ENCODE measurements around the gene STARD9.

- no peak for TF ChIP-seq POLR2A (IDR thresholded peaks at IDR 0.05)
- no peak for TF ChIP-seq CTCF (IDR thresholded peaks at IDR 0.05 in 4 of 5, conservative IDR thresholded peaks at IDR 0.05 in 1 of 5)
Observed at GRCh38 chr15:42611532-42611931, 36.1 kb downstream of the STARD9 start.

Data from gastrocnemius medialis (tissue), 4 donors.